Naive thymus-derived CD8-positive, alpha-beta T cell (primary cell): ENCODE results near the gene PARD3. TPM values are rescaled to one million over a fixed set of nuclear protein-coding genes. Genes with fewer than 3 reads are reported as not detected.

Experiments
- ATAC-seq, 2 donors: fragments of 150-1000 bp; cut with Tn5 transposase in 1 of 2; sonication (Bioruptor Pico), chemical (Tn5 transposase) in 1 of 2; 1 replicate in 1 of 2; 2 replicates in 1 of 2; pipeline ENCODE4 v1.10.0; 2021; ENCODE audit warnings: mild to moderate bottlenecking in 2 of 2, moderate library complexity in 2 of 2
- POLR2A ChIA-PET: fragments of 350-600 bp; sonication (Branson Sonifier 250); formaldehyde crosslinking; loops from one replicate; lab custom pipeline; 2021; ENCODE audit warnings: antibody characterized with exemption; lab: Charles Lee
- DNase-seq, 10 donors: peaks; one replicate each; pipeline versions ENCODE4 v3.0.0 to v3.0.0-alpha.2; 2020 to 2022
- H3K27ac Mint-ChIP-seq, 10 donors: one replicate each; pipeline ENCODE4 v1.8.0; 2020 to 2022; ENCODE audit warnings: mild to moderate bottlenecking in 10 of 10, mixed read lengths in 10 of 10, moderate library complexity in 4 of 10, inconsistent platforms in 1 of 10
- H3K27me3 Mint-ChIP-seq, 5 donors: one replicate each; pipeline ENCODE4 v1.8.0; 2021 to 2022; ENCODE audit warnings: mixed read lengths in 5 of 5
- H3K36me3 Mint-ChIP-seq, 3 donors: one replicate each; pipeline ENCODE4 v1.8.0; 2020 to 2022; ENCODE audit warnings: mixed read lengths in 3 of 3, mild to moderate bottlenecking in 2 of 3, inconsistent platforms in 1 of 3
- H3K4me1 Mint-ChIP-seq, 4 donors: one replicate each; pipeline ENCODE4 v1.8.0; 2021 to 2022; ENCODE audit warnings: mixed read lengths in 4 of 4
- H3K4me3 Mint-ChIP-seq, 10 donors: one replicate each; pipeline ENCODE4 v1.8.0; 2020 to 2022; ENCODE audit warnings: mild to moderate bottlenecking in 10 of 10, mixed read lengths in 10 of 10, moderate library complexity in 6 of 10, inconsistent platforms in 1 of 10
- H3K9me3 Mint-ChIP-seq, 9 donors: one replicate each; pipeline ENCODE4 v1.8.0; 2020 to 2022; ENCODE audit warnings: mixed read lengths in 9 of 9, mild to moderate bottlenecking in 3 of 9, inconsistent platforms in 1 of 9, moderate library complexity in 1 of 9
- polyA plus RNA-seq, 3 donors: library from polyadenylated mRNA; unstranded; fragments of 300-500 nt; fragmentation: Illumina TruSeq; gene quantifications; one replicate each; pipeline ENCODE4 v1.2.3, GENCODE V29; 2021
- total RNA-seq, 8 experiments: library from RNA in 2 of 8; stranded (reverse) in 2 of 8; gene quantifications; one replicate each; pipeline ENCODE4 v1.2.3 and lab custom pipeline; 2021 to 2026

The PARD3 gene
- total and polyA plus RNA-seq, 5 experiments from 2014 or later = 0.10 to 0.51 (median 0.18) TPM

- DNase-seq = no peak
- Mint-ChIP-seq H3K27me3 (peaks cover 0 to 4% (median 0%) of the 10 kb centered on the region in 5 donors), H3K36me3 (peaks cover 0 to 22% (median 2%) of the 10 kb centered on the region in 3 donors), H3K27ac (peak overlapping the region in 1 of 10 donors; percentile 66), H3K4me1 (no peaks in the 10 kb centered on the region), H3K4me3 (no peak overlapping the region), H3K9me3 (peaks cover 0 to 38% (median 19%) of the 10 kb centered on the region in 9 donors)
- ATAC-seq = no peak
- POLR2A ChIA-PET = no interaction called here
These were observed 720.9 kb downstream of the PARD3 start for GRCh38 chr10:34094146-34094696.

GRCh38 chr10:34092891-34093290, 722.2 kb downstream of the PARD3 start:
- peaks cover 0 to 22% (median 2%) of the 10 kb centered on the region in 3 donors for H3K36me3 Mint-ChIP-seq
- ATAC-seq (no peak), DNase-seq (no peak)
- peaks cover 0 to 4% (median 0%) of the 10 kb centered on the region in 5 donors for H3K27me3 Mint-ChIP-seq
- no peak overlapping the region for H3K4me3 Mint-ChIP-seq
- H3K27ac Mint-ChIP-seq = no peak overlapping the region
- POLR2A ChIA-PET = no interaction called here
- peaks cover 0 to 31% (median 19%) of the 10 kb centered on the region in 9 donors for H3K9me3 Mint-ChIP-seq
- no peaks in the 10 kb centered on the region for H3K4me1 Mint-ChIP-seq

GRCh38 chr10:34091635-34092195, 723.4 kb downstream of the PARD3 start:
- H3K9me3 Mint-ChIP-seq = peaks cover 0 to 31% (median 19%) of the 10 kb centered on the region in 9 donors
- no peak for DNase-seq
- POLR2A ChIA-PET = no interaction called here
- peaks cover 0 to 5% (median 0%) of the 10 kb centered on the region in 5 donors for H3K27me3 Mint-ChIP-seq
- H3K4me3 Mint-ChIP-seq = no peak overlapping the region
- no peak overlapping the region for H3K27ac Mint-ChIP-seq
- ATAC-seq = no peak
- H3K36me3 Mint-ChIP-seq = peaks cover 0 to 22% (median 2%) of the 10 kb centered on the region in 3 donors
- no peaks in the 10 kb centered on the region for H3K4me1 Mint-ChIP-seq

GRCh38 chr10:34089253-34089652, 725.8 kb downstream of the PARD3 start:
- no peaks in the 10 kb centered on the region for H3K4me1 Mint-ChIP-seq
- DNase-seq (no peak), ATAC-seq (no peak)
- POLR2A ChIA-PET = no interaction called here
- H3K27ac Mint-ChIP-seq = no peak overlapping the region
- H3K4me3 Mint-ChIP-seq = no peak overlapping the region
- H3K9me3 Mint-ChIP-seq = peaks cover 0 to 11% (median 4%) of the 10 kb centered on the region in 9 donors
- H3K27me3 Mint-ChIP-seq = peaks cover 0 to 8% (median 0%) of the 10 kb centered on the region in 5 donors
- H3K36me3 Mint-ChIP-seq = peaks cover 0 to 12% (median 0%) of the 10 kb centered on the region in 3 donors

- no peak for DNase-seq
These were observed 726.8 kb downstream of the PARD3 start for GRCh38 chr10:34088208-34088794.

GRCh38 chr10:34087095-34087418, 728.0 kb downstream of the PARD3 start:
- Mint-ChIP-seq H3K4me1 (no peaks in the 10 kb centered on the region), H3K36me3 (peaks cover 0 to 11% (median 3%) of the 10 kb centered on the region in 3 donors), H3K4me3 (no peak overlapping the region), H3K27me3 (peaks cover 0 to 11% (median 0%) of the 10 kb centered on the region in 5 donors), H3K9me3 (peaks cover 2 to 10% (median 6%) of the 10 kb centered on the region in 9 donors), H3K27ac (no peak overlapping the region)
- DNase-seq = no peak
- no peak for ATAC-seq
- POLR2A ChIA-PET = no interaction called here

More at GRCh38 chr10:34088208-34088794, 726.8 kb downstream of the PARD3 start:
- Mint-ChIP-seq H3K9me3 (peaks cover 2 to 15% (median 8%) of the 10 kb centered on the region in 9 donors), H3K36me3 (peaks cover 0 to 16% (median 3%) of the 10 kb centered on the region in 3 donors), H3K27ac (no peak overlapping the region), H3K4me1 (no peaks in the 10 kb centered on the region), H3K4me3 (no peak overlapping the region), H3K27me3 (peaks cover 0 to 11% (median 0%) of the 10 kb centered on the region in 5 donors)
- ATAC-seq = no peak
- POLR2A ChIA-PET = no interaction called here

- Mint-ChIP-seq H3K36me3 (peaks cover 0 to 5% (median 3%) of the 10 kb centered on the region in 3 donors), H3K4me3 (no peak overlapping the region), H3K27ac (no peak overlapping the region), H3K27me3 (peaks cover 0 to 13% (median 0%) of the 10 kb centered on the region in 5 donors), H3K4me1 (no peaks in the 10 kb centered on the region), H3K9me3 (peaks cover under 1 to 10% (median 5%) of the 10 kb centered on the region in 9 donors)
- no peak for ATAC-seq
- POLR2A ChIA-PET = no interaction called here
- no peak for DNase-seq
These were observed 731.5 kb downstream of the PARD3 start for GRCh38 chr10:34083567-34083966.

GRCh38 chr10:34081948-34082347, 733.1 kb downstream of the PARD3 start:
- Mint-ChIP-seq H3K4me1 (no peaks in the 10 kb centered on the region), H3K36me3 (peaks cover 0 to 5% (median 3%) of the 10 kb centered on the region in 3 donors), H3K27me3 (peaks cover 0 to 13% (median 0%) of the 10 kb centered on the region in 5 donors), H3K27ac (no peak overlapping the region), H3K4me3 (no peak overlapping the region), H3K9me3 (peaks cover 0 to 10% (median 6%) of the 10 kb centered on the region in 9 donors)
- ATAC-seq (no peak), DNase-seq (no peak)
- POLR2A ChIA-PET = no interaction called here

GRCh38 chr10:34081347-34081743, 733.8 kb downstream of the PARD3 start:
- no peak overlapping the region for H3K4me3 Mint-ChIP-seq
- H3K27me3 Mint-ChIP-seq = peaks cover 0 to 8% (median 0%) of the 10 kb centered on the region in 5 donors
- H3K36me3 Mint-ChIP-seq = peaks cover 0 to 5% (median 3%) of the 10 kb centered on the region in 3 donors
- POLR2A ChIA-PET = no interaction called here
- no peak overlapping the region for H3K27ac Mint-ChIP-seq
- no peak for ATAC-seq
- peaks cover 0 to 14% (median 6%) of the 10 kb centered on the region in 9 donors for H3K9me3 Mint-ChIP-seq
- no peak for DNase-seq
- H3K4me1 Mint-ChIP-seq = no peaks in the 10 kb centered on the region

- Mint-ChIP-seq H3K4me1 (no peaks in the 10 kb centered on the region), H3K9me3 (peaks cover 0 to 14% (median 6%) of the 10 kb centered on the region in 9 donors), H3K27me3 (peaks cover 0 to 8% (median 0%) of the 10 kb centered on the region in 5 donors), H3K4me3 (no peak overlapping the region), H3K36me3 (peaks cover 0 to 5% (median 3%) of the 10 kb centered on the region in 3 donors), H3K27ac (no peak overlapping the region)
- no peak for ATAC-seq
- DNase-seq = no peak
- POLR2A ChIA-PET = no interaction called here
These were observed 734.4 kb downstream of the PARD3 start for GRCh38 chr10:34080485-34081346.

- H3K4me3 Mint-ChIP-seq = no peak overlapping the region
- H3K36me3 Mint-ChIP-seq = peaks cover 0 to 5% (median 3%) of the 10 kb centered on the region in 3 donors
- ATAC-seq (no peak), DNase-seq (no peak)
- H3K27ac Mint-ChIP-seq = no peak overlapping the region
- H3K27me3 Mint-ChIP-seq = peaks cover 0 to 8% (median 0%) of the 10 kb centered on the region in 5 donors
- peaks cover 1 to 14% (median 6%) of the 10 kb centered on the region in 9 donors for H3K9me3 Mint-ChIP-seq
- no peaks in the 10 kb centered on the region for H3K4me1 Mint-ChIP-seq
- POLR2A ChIA-PET = no interaction called here
These were observed 735.2 kb downstream of the PARD3 start for GRCh38 chr10:34079702-34080484.
